HCT116 (cell line): ENCODE results near the gene MEF2D. TPM values are rescaled to one million over a fixed set of nuclear protein-coding genes. Genes with fewer than 3 reads are reported as not detected.

ENCODE experiments used
- ATAC-seq: fragments of 200-7000 bp; cut with Tn5 transposase; 2 replicates; pipeline ENCODE4 v1.9.1; 2020; ENCODE audit warnings: mild to moderate bottlenecking, moderate library complexity
- BruUV-seq: library from RNA; stranded (reverse); fragments of 400-500 nt; replicated peaks from 2 replicates; lab custom pipeline; 2021; lab: Mats Ljungman, UMichigan
- CTCF ChIA-PET: fragments of 300-600 bp; sonication (Branson Sonifier 250); formaldehyde crosslinking; loops from one replicate; lab custom pipeline; 2021; ENCODE audit warnings: antibody characterized with exemption; lab: Charles Lee
- POLR2A ChIA-PET: fragments of 300-600, 350-600 bp; sonication (Branson Sonifier 250); formaldehyde crosslinking; loops from one replicate; lab custom pipeline; 2021; ENCODE audit warnings: antibody characterized with exemption; lab: Charles Lee
- RAD21 ChIA-PET, 2 experiments: fragments of 300-600 bp; sonication (Branson Sonifier 250); formaldehyde crosslinking; loops; one replicate each; lab custom pipeline; 2023; ENCODE audit warnings: low total read pairs in 2 of 2; ENCODE audit not compliant: uncharacterized antibody in 2 of 2, unreplicated experiment in 2 of 2, low non-redundant PET in 1 of 2; lab: Charles Lee
- DNase-seq: peaks from one replicate; pipeline ENCODE4 v3.0.0-alpha.2; 2010; ENCODE audit warnings: low read depth, low spot score
- H2AFZ ChIP-seq: fragments of 200-600 bp; shearing (Covaris generic), sonication (generic); 2 replicates; pipeline ENCODE4 v1.6.1; 2017; ENCODE audit warnings: low read depth, mixed run types, mixed read lengths, antibody characterized with exemption, low read length; ENCODE audit not compliant: poor library complexity, severe bottlenecking
- H3K27ac ChIP-seq: 2 replicates; pipeline ENCODE4 v1.5.1; 2012; ENCODE audit warnings: low read depth, low read length
- H3K27me3 ChIP-seq: fragments of 200-600 bp; sonication (generic); 2 replicates; pipeline ENCODE4 v1.6.1; 2016; ENCODE audit warnings: mixed run types, low read length, mixed read lengths; ENCODE audit not compliant: insufficient read depth
- H3K36me3 ChIP-seq, 2 experiments: fragments of 200-500 bp in 1 of 2; fragments of 200-600 bp in 1 of 2; sonication (Bioruptor generic) in 1 of 2; sonication (generic) in 1 of 2; 2 replicates each; pipeline versions ENCODE4 v1.5.1 to v1.6.1; 2014 to 2016; ENCODE audit warnings: low read length in 2 of 2, inconsistent platforms in 1 of 2, mixed read lengths in 1 of 2, mixed run types in 1 of 2; ENCODE audit not compliant: insufficient read depth in 2 of 2, control insufficient read depth in 1 of 2
- H3K4me1 ChIP-seq, 2 experiments: fragments of 200-600 bp in 1 of 2; sonication (generic) in 1 of 2; 2 replicates each; pipeline versions ENCODE4 v1.5.1 to v1.6.1; 2012 to 2017; ENCODE audit warnings: low read length in 2 of 2, inconsistent platforms in 1 of 2, mild to moderate bottlenecking in 1 of 2, mixed read lengths in 1 of 2, mixed run types in 1 of 2, moderate library complexity in 1 of 2; ENCODE audit not compliant: insufficient read depth in 2 of 2, control insufficient read depth in 1 of 2
- H3K4me2 ChIP-seq: fragments of 200-600 bp; sonication (generic); 2 replicates; pipeline ENCODE4 v1.6.1; 2017; ENCODE audit warnings: mixed run types, low read length, mixed read lengths
- H3K4me3 ChIP-seq, 2 experiments: fragments of 200-600 bp in 1 of 2; sonication (generic) in 1 of 2; replicated peaks in 1 of 2; 2 replicates each; pipeline ENCODE4 v1.5.1; 2011 to 2016; ENCODE audit warnings: low read length in 2 of 2, control low read depth in 1 of 2, low read depth in 1 of 2, mild to moderate bottlenecking in 1 of 2, mixed read lengths in 1 of 2, mixed run types in 1 of 2
- H3K79me2 ChIP-seq: fragments of 200-600 bp; sonication (generic); 2 replicates; pipeline ENCODE4 v1.6.1; 2017; ENCODE audit warnings: mild to moderate bottlenecking, mixed run types, low read length, moderate library complexity, mixed read lengths; ENCODE audit not compliant: insufficient read depth
- H3K9ac ChIP-seq: fragments of 200-600 bp; sonication (generic); 2 replicates; pipeline ENCODE4 v1.6.1; 2016; ENCODE audit warnings: low read length, mixed read lengths
- H3K9me2 ChIP-seq: fragments of 200-600 bp; sonication (generic), shearing (Covaris generic); 2 replicates; pipeline ENCODE4 v1.6.1; 2017; ENCODE audit warnings: mixed run types, mild to moderate bottlenecking, moderate library complexity; ENCODE audit not compliant: insufficient read depth
- H3K9me3 ChIP-seq, 2 experiments: fragments of 200-500 bp in 1 of 2; fragments of 200-600 bp in 1 of 2; sonication (Bioruptor generic) in 1 of 2; sonication (generic) in 1 of 2; 2 replicates each; pipeline ENCODE4 v1.6.1; 2014 to 2017; ENCODE audit warnings: low read length in 2 of 2, mixed read lengths in 2 of 2, inconsistent platforms in 1 of 2, low read depth in 1 of 2, mild to moderate bottlenecking in 1 of 2, mixed run types in 1 of 2, moderate library complexity in 1 of 2; ENCODE audit not compliant: control insufficient read depth in 1 of 2, insufficient read depth in 1 of 2
- H4K20me1 ChIP-seq: fragments of 200-600 bp; sonication (generic), shearing (Covaris generic); 2 replicates; pipeline ENCODE4 v1.6.1; 2017; ENCODE audit warnings: mixed run types, mild to moderate bottlenecking, moderate library complexity; ENCODE audit not compliant: insufficient read depth
- CBX3 ChIP-seq: IDR thresholded peaks from 2 replicates; pipeline ENCODE4 v1.6.1; 2012; ENCODE audit warnings: low read depth
- CEBPB ChIP-seq: IDR thresholded peaks from 2 replicates; pipeline ENCODE4 v1.6.1; 2012; ENCODE audit warnings: low read depth
- ELF1 ChIP-seq: IDR thresholded peaks from 2 replicates; pipeline ENCODE4 v1.6.1; 2012; ENCODE audit warnings: low read depth, borderline replicate concordance
- EZH2 ChIP-seq: fragments of 200-600 bp; sonication (generic); IDR thresholded peaks from 2 replicates; pipeline ENCODE4 v1.6.1; 2017; ENCODE audit warnings: antibody characterized with exemption, mixed run types
- EZH2phosphoT487 ChIP-seq: fragments of 200-600 bp; IDR thresholded peaks from 2 replicates; pipeline ENCODE4 v1.6.1; 2018; ENCODE audit warnings: antibody characterized with exemption, borderline replicate concordance
- FOSL1 ChIP-seq: IDR thresholded peaks from 2 replicates; pipeline ENCODE4 v1.6.1; 2012; ENCODE audit warnings: low read depth
- JUND ChIP-seq: IDR thresholded peaks from 2 replicates; pipeline ENCODE4 v1.6.1; 2012
- MAX ChIP-seq: IDR thresholded peaks from 2 replicates; pipeline ENCODE4 v1.6.1; 2012
- POLR2AphosphoS5 ChIP-seq: IDR thresholded peaks from 2 replicates; pipeline ENCODE4 v1.6.1; 2011; ENCODE audit warnings: mild to moderate bottlenecking, low read depth, low read length, moderate library complexity
- RAD21 ChIP-seq: IDR thresholded peaks from 2 replicates; pipeline ENCODE4 v1.6.1; 2012; ENCODE audit warnings: low read depth, mild to moderate bottlenecking
- SRF ChIP-seq: IDR thresholded peaks from 2 replicates; pipeline ENCODE4 v1.6.1; 2012; ENCODE audit warnings: low read depth
- TCF7L2 ChIP-seq: IDR thresholded peaks from 2 replicates; pipeline ENCODE4 v1.7.0; 2011; ENCODE audit warnings: borderline replicate concordance, inconsistent platforms; ENCODE audit not compliant: insufficient read depth, insufficient read length; ENCODE audit errors: extremely low read depth
- YY1 ChIP-seq: IDR thresholded peaks from 2 replicates; pipeline ENCODE4 v1.6.1; 2011; ENCODE audit warnings: low read length, low read depth, moderate library complexity, mild to moderate bottlenecking; ENCODE audit not compliant: insufficient replicate concordance; ENCODE audit errors: extremely low read depth
- ZFX ChIP-seq: fragments of 450-650 bp; IDR thresholded peaks from 2 replicates; pipeline ENCODE4 v1.6.1; 2017
- intact Hi-C: fragments of 100-400 bp; cut with micrococcal nuclease; formaldehyde crosslinking; loops from 2 replicates; pipeline ENCODE4 v1.10.0; 2022
- total RNA-seq: library from RNA; stranded (reverse); gene quantifications from one replicate; pipeline ENCODE4 v1.2.1, GENCODE V29; 2021; ENCODE audit not compliant: unreplicated experiment
- TF ChIP-seq, protein P1 (sequence below), 3 experiments: fragments of 200-600 bp in 1 of 3; sonication (generic) in 1 of 3; IDR thresholded peaks in 2 of 3; conservative IDR thresholded peaks in 1 of 3; 2 replicates each; pipeline ENCODE4 v1.5.1; 2012 to 2017; ENCODE audit warnings: low read depth in 2 of 3, low read length in 2 of 3, antibody characterized with exemption in 1 of 3, borderline replicate concordance in 1 of 3, control low read depth in 1 of 3, mild to moderate bottlenecking in 1 of 3, mixed read lengths in 1 of 3, mixed run types in 1 of 3, moderate library complexity in 1 of 3; ENCODE audit not compliant: insufficient read depth in 1 of 3
- TF ChIP-seq, protein P2 (sequence below): IDR thresholded peaks from 2 replicates; pipeline ENCODE4 v1.6.1; 2012; ENCODE audit warnings: low read depth

MEF2D gene
- total RNA-seq, 1 experiment from 2014 or later: 44.2 TPM

- Histone ChIP-seq H3K9ac (no peak overlapping the region), H3K9me2 (no peaks in the 10 kb centered on the region), H3K4me1 (peaks cover 0 to 15% of the 10 kb centered on the region in 2 experiments; a peak in 2 of 4 replicates), H3K9me3 (no peaks in the 10 kb centered on the region), H3K79me2 (no peaks in the 10 kb centered on the region), H3K4me3 (no peak overlapping the region), H3K4me2 (no peak overlapping the region), H3K27ac (no peak overlapping the region), H4K20me1 (no peaks in the 10 kb centered on the region), H2AFZ (no peak overlapping the region), H3K36me3 (peaks cover 7 to 10% of the 10 kb centered on the region in 2 experiments; a peak in 3 of 4 replicates), H3K27me3 (no peaks in the 10 kb centered on the region)
- ChIA-PET RAD21 (no interaction called here), POLR2A (no interaction called here), CTCF (no interaction called here)
- no peak for DNase-seq
- BruUV-seq: no TSS peak
- ATAC-seq: no peak
- no peak for TF ChIP-seq CEBPB
- TF ChIP-seq RAD21: no peak
- TF ChIP-seq YY1: no peak
- TF ChIP-seq, protein P1, sequence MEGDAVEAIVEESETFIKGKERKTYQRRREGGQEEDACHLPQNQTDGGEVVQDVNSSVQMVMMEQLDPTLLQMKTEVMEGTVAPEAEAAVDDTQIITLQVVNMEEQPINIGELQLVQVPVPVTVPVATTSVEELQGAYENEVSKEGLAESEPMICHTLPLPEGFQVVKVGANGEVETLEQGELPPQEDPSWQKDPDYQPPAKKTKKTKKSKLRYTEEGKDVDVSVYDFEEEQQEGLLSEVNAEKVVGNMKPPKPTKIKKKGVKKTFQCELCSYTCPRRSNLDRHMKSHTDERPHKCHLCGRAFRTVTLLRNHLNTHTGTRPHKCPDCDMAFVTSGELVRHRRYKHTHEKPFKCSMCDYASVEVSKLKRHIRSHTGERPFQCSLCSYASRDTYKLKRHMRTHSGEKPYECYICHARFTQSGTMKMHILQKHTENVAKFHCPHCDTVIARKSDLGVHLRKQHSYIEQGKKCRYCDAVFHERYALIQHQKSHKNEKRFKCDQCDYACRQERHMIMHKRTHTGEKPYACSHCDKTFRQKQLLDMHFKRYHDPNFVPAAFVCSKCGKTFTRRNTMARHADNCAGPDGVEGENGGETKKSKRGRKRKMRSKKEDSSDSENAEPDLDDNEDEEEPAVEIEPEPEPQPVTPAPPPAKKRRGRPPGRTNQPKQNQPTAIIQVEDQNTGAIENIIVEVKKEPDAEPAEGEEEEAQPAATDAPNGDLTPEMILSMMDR (IDR thresholded peaks at IDR 0.05 in 2 of 3, conservative IDR thresholded peaks at IDR 0.05 in 1 of 3; ENCODE audit: borderline replicate concordance in 1 of 3, insufficient read depth in 1 of 3, low read depth in 2 of 3, low read length in 2 of 3): no peak
- TF ChIP-seq EZH2: no peak
- TF ChIP-seq ELF1: no peak
- TF ChIP-seq FOSL1: no peak
- no peak for TF ChIP-seq ZFX
- TF ChIP-seq, protein P2, sequence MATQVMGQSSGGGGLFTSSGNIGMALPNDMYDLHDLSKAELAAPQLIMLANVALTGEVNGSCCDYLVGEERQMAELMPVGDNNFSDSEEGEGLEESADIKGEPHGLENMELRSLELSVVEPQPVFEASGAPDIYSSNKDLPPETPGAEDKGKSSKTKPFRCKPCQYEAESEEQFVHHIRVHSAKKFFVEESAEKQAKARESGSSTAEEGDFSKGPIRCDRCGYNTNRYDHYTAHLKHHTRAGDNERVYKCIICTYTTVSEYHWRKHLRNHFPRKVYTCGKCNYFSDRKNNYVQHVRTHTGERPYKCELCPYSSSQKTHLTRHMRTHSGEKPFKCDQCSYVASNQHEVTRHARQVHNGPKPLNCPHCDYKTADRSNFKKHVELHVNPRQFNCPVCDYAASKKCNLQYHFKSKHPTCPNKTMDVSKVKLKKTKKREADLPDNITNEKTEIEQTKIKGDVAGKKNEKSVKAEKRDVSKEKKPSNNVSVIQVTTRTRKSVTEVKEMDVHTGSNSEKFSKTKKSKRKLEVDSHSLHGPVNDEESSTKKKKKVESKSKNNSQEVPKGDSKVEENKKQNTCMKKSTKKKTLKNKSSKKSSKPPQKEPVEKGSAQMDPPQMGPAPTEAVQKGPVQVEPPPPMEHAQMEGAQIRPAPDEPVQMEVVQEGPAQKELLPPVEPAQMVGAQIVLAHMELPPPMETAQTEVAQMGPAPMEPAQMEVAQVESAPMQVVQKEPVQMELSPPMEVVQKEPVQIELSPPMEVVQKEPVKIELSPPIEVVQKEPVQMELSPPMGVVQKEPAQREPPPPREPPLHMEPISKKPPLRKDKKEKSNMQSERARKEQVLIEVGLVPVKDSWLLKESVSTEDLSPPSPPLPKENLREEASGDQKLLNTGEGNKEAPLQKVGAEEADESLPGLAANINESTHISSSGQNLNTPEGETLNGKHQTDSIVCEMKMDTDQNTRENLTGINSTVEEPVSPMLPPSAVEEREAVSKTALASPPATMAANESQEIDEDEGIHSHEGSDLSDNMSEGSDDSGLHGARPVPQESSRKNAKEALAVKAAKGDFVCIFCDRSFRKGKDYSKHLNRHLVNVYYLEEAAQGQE: no peak
- TF ChIP-seq JUND: no peak
- TF ChIP-seq TCF7L2: no peak
- no peak for TF ChIP-seq EZH2phosphoT487
- TF ChIP-seq POLR2AphosphoS5: no peak
- no peak for TF ChIP-seq CBX3
- TF ChIP-seq MAX: no peak
- no peak for TF ChIP-seq SRF
- intact Hi-C loops: no loop called here
Observed at GRCh38 chr1:156547982-156548381, 47.4 kb upstream of the MEF2D start.
